ENCODE results near the gene ELP2. TPM values are rescaled to one million over a fixed set of nuclear protein-coding genes. Genes with fewer than 3 reads are reported as not detected.

Gene ELP2
- total RNA-seq, 1 donor from 2014 or later = 96.2 TPM

DNA sequence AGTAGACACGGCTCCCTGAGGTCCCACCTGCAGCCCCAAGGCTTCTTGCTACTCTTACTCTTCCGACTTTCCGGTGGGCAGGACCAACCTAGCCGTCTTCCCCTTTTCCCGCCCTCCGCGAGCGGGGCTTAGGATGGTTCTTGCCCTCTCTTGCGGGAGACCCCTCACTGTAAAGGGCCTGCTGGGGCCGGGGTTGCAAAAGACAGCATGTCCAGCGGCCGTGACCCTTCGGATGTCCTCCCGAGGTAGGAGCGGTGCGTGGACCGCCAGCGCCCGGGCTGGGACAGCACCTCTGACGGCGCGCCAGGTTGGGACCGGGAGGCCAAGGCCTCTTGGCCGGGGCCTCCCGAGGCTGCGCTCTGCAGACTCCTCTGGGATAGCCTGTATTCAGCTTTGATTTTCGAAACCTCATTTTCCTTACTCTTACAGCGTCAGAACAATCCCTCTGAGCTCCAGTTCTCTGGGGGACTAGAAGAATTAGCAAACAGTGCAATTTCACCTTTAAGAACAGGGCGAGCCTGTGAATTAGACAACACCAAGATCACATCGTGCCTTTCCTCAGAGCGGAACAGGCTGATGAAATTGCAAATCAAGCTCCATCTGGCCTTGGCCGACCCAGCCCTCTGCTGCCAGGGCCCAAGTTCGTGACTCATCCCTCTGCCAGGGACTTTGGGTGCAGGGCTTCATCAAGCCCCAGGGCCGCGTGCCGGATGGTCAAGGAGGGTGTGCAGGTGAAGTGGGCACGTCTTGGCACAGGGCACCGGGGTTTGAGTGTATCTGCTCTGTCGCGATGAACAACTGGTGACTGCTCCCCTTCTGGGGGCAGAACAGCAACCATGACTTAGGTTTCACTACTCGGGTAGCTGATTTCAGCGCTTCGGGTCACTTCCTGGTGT, 58.4 kb downstream of the ELP2 start:
- DNase-seq = peak; percentile 32
- Mint-ChIP-seq H3K36me3 (ENCODE audit: unreplicated experiment) (peaks cover 3% of the 10 kb centered on the region), H3K4me1 (ENCODE audit: low read depth, unreplicated experiment) (peaks cover 7% of the 10 kb centered on the region), H3K4me3 (ENCODE audit: unreplicated experiment) (peak overlapping the region; percentile 77), H3K27me3 (ENCODE audit: unreplicated experiment) (peaks cover 6% of the 10 kb centered on the region), H3K27ac (ENCODE audit: unreplicated experiment) (no peak overlapping the region), H3K9me3 (ENCODE audit: unreplicated experiment) (peaks cover 2% of the 10 kb centered on the region)
- TF ChIP-seq, protein P1, sequence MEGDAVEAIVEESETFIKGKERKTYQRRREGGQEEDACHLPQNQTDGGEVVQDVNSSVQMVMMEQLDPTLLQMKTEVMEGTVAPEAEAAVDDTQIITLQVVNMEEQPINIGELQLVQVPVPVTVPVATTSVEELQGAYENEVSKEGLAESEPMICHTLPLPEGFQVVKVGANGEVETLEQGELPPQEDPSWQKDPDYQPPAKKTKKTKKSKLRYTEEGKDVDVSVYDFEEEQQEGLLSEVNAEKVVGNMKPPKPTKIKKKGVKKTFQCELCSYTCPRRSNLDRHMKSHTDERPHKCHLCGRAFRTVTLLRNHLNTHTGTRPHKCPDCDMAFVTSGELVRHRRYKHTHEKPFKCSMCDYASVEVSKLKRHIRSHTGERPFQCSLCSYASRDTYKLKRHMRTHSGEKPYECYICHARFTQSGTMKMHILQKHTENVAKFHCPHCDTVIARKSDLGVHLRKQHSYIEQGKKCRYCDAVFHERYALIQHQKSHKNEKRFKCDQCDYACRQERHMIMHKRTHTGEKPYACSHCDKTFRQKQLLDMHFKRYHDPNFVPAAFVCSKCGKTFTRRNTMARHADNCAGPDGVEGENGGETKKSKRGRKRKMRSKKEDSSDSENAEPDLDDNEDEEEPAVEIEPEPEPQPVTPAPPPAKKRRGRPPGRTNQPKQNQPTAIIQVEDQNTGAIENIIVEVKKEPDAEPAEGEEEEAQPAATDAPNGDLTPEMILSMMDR (IDR thresholded peaks at IDR 0.05; ENCODE audit: partially characterized antibody, unreplicated experiment) = no peak

DNA sequence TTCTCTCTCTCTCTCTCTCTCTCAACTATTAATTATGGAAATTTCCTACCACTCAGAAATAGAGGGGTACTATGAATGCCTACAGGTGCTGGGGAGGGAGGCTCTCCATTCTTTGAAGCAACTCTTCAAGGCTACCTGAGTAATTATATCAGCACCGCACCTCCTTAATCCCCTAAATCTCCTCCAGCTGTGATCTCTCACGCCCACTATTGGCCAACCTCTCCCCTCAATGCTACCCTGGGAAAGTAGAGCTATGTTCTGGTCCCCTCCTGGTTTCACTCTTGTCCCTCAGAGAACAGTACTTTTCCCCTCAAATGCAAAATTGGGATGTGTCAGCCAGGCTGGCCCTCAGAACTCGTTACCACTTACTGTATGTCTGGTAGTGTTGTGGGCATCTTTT, 59.2 kb downstream of the ELP2 start:
- TF ChIP-seq, protein P1 (IDR thresholded peaks at IDR 0.05; ENCODE audit: partially characterized antibody, unreplicated experiment) = no peak
- Mint-ChIP-seq H3K27ac (ENCODE audit: unreplicated experiment) (no peak overlapping the region), H3K27me3 (ENCODE audit: unreplicated experiment) (peaks cover 6% of the 10 kb centered on the region), H3K9me3 (ENCODE audit: unreplicated experiment) (peaks cover 2% of the 10 kb centered on the region), H3K36me3 (ENCODE audit: unreplicated experiment) (peaks cover 3% of the 10 kb centered on the region), H3K4me1 (ENCODE audit: low read depth, unreplicated experiment) (peaks cover 7% of the 10 kb centered on the region), H3K4me3 (ENCODE audit: unreplicated experiment) (peak overlapping the region; percentile 77)
- no peak for DNase-seq

DNA sequence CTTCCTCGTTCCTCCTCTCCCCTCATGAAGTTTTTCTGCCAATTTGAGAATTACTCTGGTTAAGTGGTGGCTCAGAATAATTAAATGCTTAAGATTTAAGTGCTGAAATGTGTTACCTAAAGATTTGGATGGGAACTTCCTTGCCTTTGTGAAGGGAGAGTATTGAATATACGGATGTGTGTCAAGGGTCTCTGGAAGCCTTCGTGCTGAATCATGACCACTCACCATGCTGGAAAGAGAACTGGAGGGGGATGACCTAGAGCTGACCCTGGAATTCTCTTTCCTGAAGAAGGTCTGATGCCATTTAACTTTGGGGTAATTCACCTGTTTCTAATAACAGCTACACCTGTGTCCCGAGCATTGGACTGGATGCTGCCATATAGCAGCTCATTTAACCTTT, 59.8 kb downstream of the ELP2 start:
- DNase-seq = no peak
- Mint-ChIP-seq H3K4me3 (ENCODE audit: unreplicated experiment) (no peak overlapping the region), H3K27ac (ENCODE audit: unreplicated experiment) (no peak overlapping the region), H3K27me3 (ENCODE audit: unreplicated experiment) (peaks cover 6% of the 10 kb centered on the region), H3K9me3 (ENCODE audit: unreplicated experiment) (peaks cover 2% of the 10 kb centered on the region), H3K36me3 (ENCODE audit: unreplicated experiment) (peaks cover 3% of the 10 kb centered on the region), H3K4me1 (ENCODE audit: low read depth, unreplicated experiment) (peaks cover 7% of the 10 kb centered on the region)
- TF ChIP-seq, protein P1 (IDR thresholded peaks at IDR 0.05; ENCODE audit: partially characterized antibody, unreplicated experiment) = no peak

DNA sequence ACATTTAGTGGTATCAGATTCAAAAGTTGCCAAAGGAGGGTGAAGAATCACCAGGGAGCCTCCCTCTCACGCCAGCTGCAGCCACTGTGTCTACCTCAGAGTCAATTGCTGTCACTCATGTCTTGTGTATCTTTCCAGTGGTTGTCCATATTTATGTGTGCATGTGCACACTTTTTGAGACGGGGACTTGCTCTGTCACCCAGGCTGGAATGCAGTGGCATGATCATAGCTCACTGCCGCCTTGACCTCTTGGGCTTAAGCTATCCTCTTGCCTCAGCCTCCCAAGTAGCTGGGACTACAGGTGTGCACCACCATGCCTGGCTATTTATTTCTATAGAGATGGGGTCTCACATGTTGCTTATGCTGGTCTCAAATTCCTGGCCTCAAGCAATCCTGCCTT, 61.6 kb downstream of the ELP2 start:
- DNase-seq = no peak
- TF ChIP-seq, protein P1 (IDR thresholded peaks at IDR 0.05; ENCODE audit: partially characterized antibody, unreplicated experiment) = no peak
- peaks cover 3% of the 10 kb centered on the region for H3K4me1 Mint-ChIP-seq (ENCODE audit: low read depth, unreplicated experiment)
- H3K9me3 Mint-ChIP-seq (ENCODE audit: unreplicated experiment) = peaks cover 2% of the 10 kb centered on the region
- H3K4me3 Mint-ChIP-seq (ENCODE audit: unreplicated experiment) = no peak overlapping the region
- peaks cover 3% of the 10 kb centered on the region for H3K36me3 Mint-ChIP-seq (ENCODE audit: unreplicated experiment)
- H3K27ac Mint-ChIP-seq (ENCODE audit: unreplicated experiment) = no peak overlapping the region
- peaks cover 2% of the 10 kb centered on the region for H3K27me3 Mint-ChIP-seq (ENCODE audit: unreplicated experiment)

DNA sequence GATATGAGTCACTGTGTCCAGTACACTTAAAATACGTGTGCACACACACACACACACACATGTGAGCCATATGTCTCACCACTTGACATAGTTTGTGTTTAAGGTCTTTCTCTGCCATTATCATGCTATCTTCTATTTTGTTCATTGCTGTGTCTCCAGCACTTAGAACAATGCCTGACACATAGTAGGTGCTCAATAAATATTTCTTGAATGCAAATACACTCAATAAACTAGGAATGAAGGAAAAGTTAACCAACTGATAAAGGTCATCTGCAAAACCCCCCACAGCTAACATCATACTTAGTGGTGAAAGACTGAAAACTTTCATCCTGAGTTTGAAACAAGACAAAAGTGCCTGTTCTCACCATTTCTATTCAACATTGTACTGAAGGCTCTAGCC, 62.0 kb downstream of the ELP2 start:
- Mint-ChIP-seq H3K27ac (ENCODE audit: unreplicated experiment) (no peak overlapping the region), H3K4me1 (ENCODE audit: low read depth, unreplicated experiment) (peaks cover 3% of the 10 kb centered on the region), H3K4me3 (ENCODE audit: unreplicated experiment) (no peak overlapping the region), H3K27me3 (ENCODE audit: unreplicated experiment) (no peaks in the 10 kb centered on the region), H3K9me3 (ENCODE audit: unreplicated experiment) (peaks cover 2% of the 10 kb centered on the region), H3K36me3 (ENCODE audit: unreplicated experiment) (peaks cover 3% of the 10 kb centered on the region)
- no peak for DNase-seq
- TF ChIP-seq, protein P1 (IDR thresholded peaks at IDR 0.05; ENCODE audit: partially characterized antibody, unreplicated experiment) = no peak
